Measurements from ENCODE around the gene CDH23.

Gene CDH23

GRCh38 chr10:71805776-71806703, 409.3 kb downstream of the CDH23 start:
- H3K27ac ChIP-seq: no peak overlapping the region
- no peak for TF ChIP-seq CTCF (IDR thresholded peaks at IDR 0.05)
- no peak for TF ChIP-seq ZFX (IDR thresholded peaks at IDR 0.05; ENCODE audit: borderline replicate concordance)

- no peak overlapping the region for H3K27ac ChIP-seq
- no peak for TF ChIP-seq CTCF (IDR thresholded peaks at IDR 0.05)
- no peak for TF ChIP-seq ZFX (IDR thresholded peaks at IDR 0.05; ENCODE audit: borderline replicate concordance)
Observed at GRCh38 chr10:71806704-71807556, 410.2 kb downstream of the CDH23 start.

- TF ChIP-seq ZFX (IDR thresholded peaks at IDR 0.05; ENCODE audit: borderline replicate concordance) (no peak), CTCF (IDR thresholded peaks at IDR 0.05) (no peak)
- no peak overlapping the region for H3K27ac ChIP-seq
Observed at GRCh38 chr10:71807557-71808510, 411.1 kb downstream of the CDH23 start.

DNA sequence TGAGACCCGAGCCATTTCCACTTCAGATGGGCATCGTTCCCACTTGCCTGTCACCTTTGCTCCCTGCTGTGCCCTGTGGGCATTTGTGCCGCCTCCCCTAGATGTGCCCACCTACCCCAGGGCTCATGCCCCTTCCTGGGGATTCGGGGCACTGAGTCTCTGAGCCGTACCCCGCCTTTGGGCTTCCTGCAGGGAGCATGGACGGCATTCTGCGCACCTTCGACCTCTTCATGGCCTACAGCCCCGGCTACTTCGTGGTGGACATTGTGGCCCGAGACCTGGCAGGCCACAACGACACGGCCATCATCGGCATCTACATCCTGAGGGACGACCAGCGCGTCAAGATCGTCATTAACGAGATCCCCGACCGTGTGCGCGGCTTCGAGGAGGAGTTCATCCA, 412.9 kb downstream of the CDH23 start:
- no peak for TF ChIP-seq ZFX (IDR thresholded peaks at IDR 0.05; ENCODE audit: borderline replicate concordance)
- no peak for TF ChIP-seq CTCF (IDR thresholded peaks at IDR 0.05)
- H3K27ac ChIP-seq: no peak overlapping the region

GRCh38 chr10:71810048-71810750, 413.5 kb downstream of the CDH23 start:
- TF ChIP-seq ZFX (IDR thresholded peaks at IDR 0.05; ENCODE audit: borderline replicate concordance) (no peak), CTCF (IDR thresholded peaks at IDR 0.05) (no peak)
- H3K27ac ChIP-seq: no peak overlapping the region

DNA sequence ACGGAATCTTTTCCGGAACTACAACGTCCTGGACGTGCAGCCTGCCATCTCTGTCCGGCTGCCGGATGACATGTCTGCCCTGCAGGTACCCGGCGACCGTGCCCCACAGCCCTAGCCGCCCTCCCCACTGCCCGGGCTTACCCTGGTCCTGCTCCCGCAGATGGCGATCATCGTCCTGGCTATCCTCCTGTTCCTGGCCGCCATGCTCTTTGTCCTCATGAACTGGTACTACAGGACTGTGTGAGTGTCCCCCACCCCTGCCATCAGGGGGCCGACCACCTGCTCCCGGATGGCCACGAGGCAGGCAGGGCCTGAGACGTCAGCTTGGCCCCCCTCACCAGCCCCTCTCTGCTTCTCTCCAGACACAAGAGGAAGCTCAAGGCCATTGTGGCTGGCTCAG, 414.6 kb downstream of the CDH23 start:
- no peak overlapping the region for H3K27ac ChIP-seq
- TF ChIP-seq CTCF (IDR thresholded peaks at IDR 0.05) (no peak), ZFX (IDR thresholded peaks at IDR 0.05; ENCODE audit: borderline replicate concordance) (no peak)

Data from 22Rv1 (cell line).